H1 (cell line): Measurements from ENCODE around the gene PSMC3. TPM values are rescaled to one million over a fixed set of nuclear protein-coding genes. Genes with fewer than 3 reads are reported as not detected.

Experiments
- CTCF ChIA-PET: fragments of 300-600 bp; sonication (Branson Sonifier 250); formaldehyde crosslinking; loops from one replicate; lab custom pipeline; 2021; ENCODE audit not compliant: partially characterized antibody; lab: Charles Lee
- POLR2A ChIA-PET: fragments of 300-600 bp; sonication (Branson Sonifier 250); formaldehyde crosslinking; loops from one replicate; lab custom pipeline; 2021; ENCODE audit warnings: inconsistent platforms; ENCODE audit not compliant: partially characterized antibody; lab: Charles Lee
- DNase-seq, 2 experiments: peaks; one replicate each; pipeline versions ENCODE4 v3.0.0 to v3.0.0-alpha.2; 2010 to 2022; ENCODE audit warnings: low spot score in 2 of 2, low read depth in 1 of 2, mixed read lengths in 1 of 2
- FAIRE-seq: peaks from 2 replicates; lab custom pipeline; 2011; peaks lifted over from hg19 to GRCh38; lab: Jason Lieb, UNC
- H2AFZ ChIP-seq: 2 replicates; pipeline ENCODE4 v1.8.1; 2012; ENCODE audit warnings: low read length, inconsistent platforms
- H2AK5ac ChIP-seq: 2 replicates; pipeline ENCODE4 v1.6.1; 2013; ENCODE audit warnings: low read depth, low read length
- H2BK120ac ChIP-seq: replicated peaks from 2 replicates; pipeline ENCODE3; 2013; ENCODE audit warnings: low read depth, low read length, inconsistent platforms
- H2BK12ac ChIP-seq: 2 replicates; pipeline ENCODE4 v1.6.1; 2013; ENCODE audit warnings: low read depth, low read length
- H2BK15ac ChIP-seq: 2 replicates; pipeline ENCODE4 v1.6.1; 2013; ENCODE audit warnings: low read length
- H2BK20ac ChIP-seq: 2 replicates; pipeline ENCODE4 v1.6.1; 2013; ENCODE audit warnings: low read length
- H2BK5ac ChIP-seq: 2 replicates; pipeline ENCODE4 v1.6.1; 2013; ENCODE audit warnings: low read depth, low read length
- H3K14ac ChIP-seq: 2 replicates; pipeline ENCODE4 v1.6.1; 2013; ENCODE audit warnings: inconsistent platforms; ENCODE audit not compliant: insufficient read length
- H3K18ac ChIP-seq: 2 replicates; pipeline ENCODE4 v1.6.1; 2013; ENCODE audit warnings: low read length; ENCODE audit errors: extremely low read depth
- H3K23ac ChIP-seq: 2 replicates; pipeline ENCODE4 v1.6.1; 2013; ENCODE audit warnings: inconsistent platforms; ENCODE audit not compliant: insufficient read length
- H3K23me2 ChIP-seq: 2 replicates; pipeline ENCODE4 v1.6.1; 2013; ENCODE audit warnings: low read depth, low read length
- H3K27ac ChIP-seq: 2 replicates; pipeline ENCODE4 v1.6.1; 2011; ENCODE audit warnings: low read depth, low read length, inconsistent platforms
- H3K27me3 ChIP-seq, 4 experiments: replicated peaks in 1 of 4; 1 replicate in 1 of 4; 2 replicates in 3 of 4; pipeline versions ENCODE4 v1.6.1 to v1.8.1; 2011 to 2013; ENCODE audit warnings: low read length in 3 of 4, mild to moderate bottlenecking in 3 of 4, inconsistent platforms in 2 of 4, mixed read lengths in 2 of 4, moderate library complexity in 1 of 4; ENCODE audit not compliant: control insufficient read depth in 3 of 4, insufficient read depth in 3 of 4; ENCODE audit errors: extremely low read depth in 1 of 4
- H3K36me3 ChIP-seq, 4 experiments: 2 replicates each; pipeline versions ENCODE4 v1.6.1 to v1.8.1; 2011 to 2013; ENCODE audit warnings: mild to moderate bottlenecking in 4 of 4, low read length in 3 of 4, moderate library complexity in 2 of 4, control low read depth in 1 of 4, inconsistent platforms in 1 of 4; ENCODE audit not compliant: insufficient read depth in 4 of 4, control insufficient read depth in 2 of 4
- H3K4ac ChIP-seq: replicated peaks from 2 replicates; pipeline ENCODE3; 2013; ENCODE audit warnings: low read length, low read depth, mixed read lengths, inconsistent platforms; ENCODE audit not compliant: insufficient read length
- H3K4me1 ChIP-seq, 4 experiments: replicated peaks in 1 of 4; 1 replicate in 1 of 4; 2 replicates in 3 of 4; pipeline versions ENCODE4 v1.6.1 to v1.8.1; 2011 to 2013; ENCODE audit warnings: low read length in 3 of 4, inconsistent platforms in 2 of 4, mixed read lengths in 1 of 4; ENCODE audit not compliant: insufficient read depth in 4 of 4, control insufficient read depth in 3 of 4
- H3K4me2 ChIP-seq, 2 experiments: 2 replicates each; pipeline versions ENCODE4 v1.6.1 to v1.8.1; 2011 to 2013; ENCODE audit warnings: low read depth in 2 of 2, low read length in 2 of 2, control low read depth in 1 of 2, inconsistent platforms in 1 of 2, mild to moderate bottlenecking in 1 of 2; ENCODE audit not compliant: insufficient read depth in 1 of 2
- H3K4me3 ChIP-seq, 4 experiments: fragments of 200-600, 300-600 bp in 1 of 4; sonication (generic), shearing (Covaris generic), sonication (Bioruptor Twin) in 1 of 4; 2 replicates each; pipeline versions ENCODE4 v1.5.1 to v1.8.1; 2011 to 2016; ENCODE audit warnings: low read length in 4 of 4, low read depth in 3 of 4, control low read depth in 2 of 4, inconsistent platforms in 2 of 4, mild to moderate bottlenecking in 2 of 4, mixed read lengths in 1 of 4, moderate library complexity in 1 of 4; ENCODE audit not compliant: insufficient read depth in 2 of 4; ENCODE audit errors: extremely low read depth in 1 of 4
- H3K56ac ChIP-seq: replicated peaks from 2 replicates; pipeline ENCODE3; 2013; ENCODE audit warnings: low read depth, mild to moderate bottlenecking, mixed read lengths, low read length, inconsistent platforms; ENCODE audit not compliant: insufficient read length
- H3K79me1 ChIP-seq: 2 replicates; pipeline ENCODE4 v1.6.1; 2013; ENCODE audit warnings: low read depth, low read length, control low read depth
- H3K79me2 ChIP-seq, 2 experiments: 2 replicates each; pipeline versions ENCODE4 v1.6.1 to v1.8.1; 2012 to 2013; ENCODE audit warnings: low read length in 2 of 2, mild to moderate bottlenecking in 2 of 2, inconsistent platforms in 1 of 2; ENCODE audit not compliant: insufficient read depth in 2 of 2, control insufficient read depth in 1 of 2
- H3K9ac ChIP-seq, 4 experiments: replicated peaks in 1 of 4; 1 replicate in 1 of 4; 2 replicates in 3 of 4; pipeline versions ENCODE4 v1.6.1 to v1.8.1; 2011 to 2013; ENCODE audit warnings: low read depth in 3 of 4, low read length in 3 of 4, control low read depth in 2 of 4, mild to moderate bottlenecking in 2 of 4, moderate library complexity in 2 of 4, inconsistent platforms in 1 of 4; ENCODE audit errors: extremely low read depth in 1 of 4
- H3K9me3 ChIP-seq, 2 experiments: 2 replicates each; pipeline versions ENCODE4 v1.6.1 to v1.8.1; 2012 to 2013; ENCODE audit warnings: mild to moderate bottlenecking in 2 of 2, moderate library complexity in 2 of 2, control low read depth in 1 of 2, inconsistent platforms in 1 of 2, low read depth in 1 of 2, low read length in 1 of 2, mixed read lengths in 1 of 2; ENCODE audit not compliant: insufficient read depth in 2 of 2
- H4K20me1 ChIP-seq, 2 experiments: replicated peaks in 1 of 2; 2 replicates each; pipeline versions ENCODE3 to v1.8.1; 2011 to 2013; ENCODE audit warnings: inconsistent platforms in 2 of 2, low read length in 2 of 2, mild to moderate bottlenecking in 1 of 2; ENCODE audit not compliant: insufficient read depth in 2 of 2, control insufficient read depth in 1 of 2
- H4K5ac ChIP-seq: 2 replicates; pipeline ENCODE4 v1.6.1; 2013; ENCODE audit warnings: low read length, low read depth, mixed read lengths, inconsistent platforms; ENCODE audit not compliant: insufficient read length
- H4K8ac ChIP-seq: 2 replicates; pipeline ENCODE4 v1.8.0; 2013; ENCODE audit warnings: mild to moderate bottlenecking, moderate library complexity, low read length, inconsistent platforms; ENCODE audit not compliant: insufficient read depth; ENCODE audit errors: extremely low read depth
- H4K91ac ChIP-seq: replicated peaks from 2 replicates; pipeline ENCODE3; 2013; ENCODE audit warnings: low read length, mixed read lengths, inconsistent platforms; ENCODE audit not compliant: insufficient read length
- SAP30 ChIP-seq: fragments of 300-600 bp; sonication (generic); IDR thresholded peaks from 2 replicates; pipeline ENCODE4 v1.7.1; 2012; ENCODE audit warnings: low read length, moderate library complexity, mild to moderate bottlenecking, inconsistent platforms; ENCODE audit not compliant: insufficient read depth, insufficient replicate concordance
- USF2 ChIP-seq: IDR thresholded peaks from 2 replicates; pipeline ENCODE4 v1.6.1; 2011; ENCODE audit warnings: low read length, improper control_type of control experiment
- WGBS, 2 experiments: shearing (Covaris generic) in 1 of 2; methylation state at CpG; one replicate each; pipeline versions ENCODE4 v1.1.6 to v1.1.7; 2013 to 2015; ENCODE audit warnings: low lambda C conversion rate in 2 of 2, mixed read lengths in 2 of 2, inconsistent platforms in 1 of 2, low coverage in 1 of 2, missing lambda C conversion rate in 1 of 2; ENCODE audit not compliant: insufficient replicate concordance in 2 of 2, insufficient coverage in 1 of 2, insufficient read length in 1 of 2; ENCODE audit errors: extremely low coverage in 1 of 2, missing lambda C conversion rate in 1 of 2; 5-methylcytosine and 5-hydroxymethylcytosine counted together
- polyA plus RNA-seq, 7 experiments: library from polyadenylated mRNA; depleted of rRNA in 3 of 7; stranded (reverse) in 5 of 7; unstranded in 2 of 7; fragments of >200 nt in 5 of 7; fragments of 200-250 nt in 2 of 7; gene quantifications; 1 replicate in 5 of 7; 2 replicates in 1 of 7; 4 replicates in 1 of 7; pipeline versions ENCODE4 v1.2.1 to v1.2.3, GENCODE V29; 2011 to 2013; ENCODE audit warnings: missing spikeins in 2 of 7, mixed read lengths in 2 of 7
- total RNA-seq: library from RNA; stranded (reverse); fragmentation: NEBNext Ultra II Directional; extraction: Animal tissue kit (Norgen Biotek cat#: 25700); gene quantifications from 2 replicates; pipeline ENCODE4 v1.2.1, GENCODE V29; 2021

The PSMC3 gene
- total and polyA plus RNA-seq, 2 of the 8 experiments (the other 6 are each of a cell fraction or from before 2014, with no cell fraction given), result 105 to 160 TPM

GRCh38 chr11:47384498-47384897, 41.7 kb downstream of the PSMC3 start:
- Histone ChIP-seq H4K91ac (no peak overlapping the region), H2AK5ac (no peak overlapping the region), H2BK5ac (no peak overlapping the region), H3K36me3 (no peaks in the 10 kb centered on the region), H3K79me1 (no peaks in the 10 kb centered on the region), H4K8ac (no peak overlapping the region), H3K23ac (no peak overlapping the region), H2BK120ac (no peak overlapping the region), H3K9me3 (no peaks in the 10 kb centered on the region), H2BK15ac (no peak overlapping the region), H4K5ac (no peak overlapping the region), H3K18ac (no peak overlapping the region), H2BK12ac (no peak overlapping the region), H3K27me3 (no peaks in the 10 kb centered on the region), H3K56ac (no peak overlapping the region), H2AFZ (no peak overlapping the region), H3K23me2 (peaks cover 7% of the 10 kb centered on the region; the same call in 1 of the 2 replicates), H3K4me2 (no peak overlapping the region), H2BK20ac (no peak overlapping the region), H3K4me3 (no peak overlapping the region), H3K27ac (no peak overlapping the region), H4K20me1 (peaks cover 0 to 2% of the 10 kb centered on the region in 2 experiments), H3K9ac (no peak overlapping the region), H3K4ac (no peak overlapping the region), H3K4me1 (no peaks in the 10 kb centered on the region; a peak in 1 of 7 replicates), H3K14ac (no peak overlapping the region), H3K79me2 (no peaks in the 10 kb centered on the region)
- DNase-seq (no peak), FAIRE-seq (no peak)
- 88% methylated on average over 4 of the region's 4 CpGs; no CpG with 5 or more reads in 1 of the 2 experiments for WGBS, 2 experiments
- TF ChIP-seq SAP30, result no peak
- TF ChIP-seq USF2, result no peak
- ChIA-PET CTCF (interaction anchor here (0.7 to 10.7 kb wide), 2 partner anchors 11 to 760 kb away, joined by 3 to 78 read pairs; no protein-coding TSS in a partner anchor), POLR2A (interaction anchor here (0.7 to 0.8 kb wide), 2 partner anchors 135 to 255 kb away, joined by 3 to 4 read pairs; no protein-coding TSS in a partner anchor)
